Ecto neural progenitor cell (in vitro differentiated cells): ENCODE measurements around the gene PABPC3.

ENCODE experiments used
- DNase-seq: peaks from one replicate; pipeline ENCODE4 v3.0.0-alpha.2; 2018; ENCODE audit warnings: low spot score

PABPC3 gene

DNA sequence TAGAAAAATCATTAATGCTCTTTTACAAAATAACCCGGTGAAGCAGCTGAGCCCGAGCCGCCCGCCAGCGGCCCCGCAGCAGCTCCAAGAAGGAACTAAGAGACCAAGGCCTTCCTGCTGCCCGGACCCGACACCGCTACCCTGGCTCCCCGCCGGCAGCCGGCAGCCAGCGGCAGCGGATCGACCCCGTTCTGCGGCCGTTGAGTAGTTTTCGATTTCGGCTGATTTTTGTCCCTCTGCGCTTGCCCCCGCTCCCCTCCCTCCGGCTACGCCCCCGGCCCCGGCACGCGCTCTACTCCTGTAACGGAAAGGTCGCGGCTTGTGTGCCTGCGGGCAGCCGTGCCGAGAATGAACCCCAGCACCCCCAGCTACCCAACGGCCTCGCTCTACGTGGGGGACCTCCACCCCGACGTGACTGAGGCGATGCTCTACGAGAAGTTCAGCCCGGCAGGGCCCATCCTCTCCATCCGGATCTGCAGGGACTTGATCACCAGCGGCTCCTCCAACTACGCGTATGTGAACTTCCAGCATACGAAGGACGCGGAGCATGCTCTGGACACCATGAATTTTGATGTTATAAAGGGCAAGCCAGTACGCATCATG lies at the start of gene PABPC3:
Gene PABPC3, plus strand, starts transcription at position 286 of the 603 bp plus-strand sequence. Its CDS starts 63 bp downstream, at position 349.
- DNase-seq, result no peak

DNA sequence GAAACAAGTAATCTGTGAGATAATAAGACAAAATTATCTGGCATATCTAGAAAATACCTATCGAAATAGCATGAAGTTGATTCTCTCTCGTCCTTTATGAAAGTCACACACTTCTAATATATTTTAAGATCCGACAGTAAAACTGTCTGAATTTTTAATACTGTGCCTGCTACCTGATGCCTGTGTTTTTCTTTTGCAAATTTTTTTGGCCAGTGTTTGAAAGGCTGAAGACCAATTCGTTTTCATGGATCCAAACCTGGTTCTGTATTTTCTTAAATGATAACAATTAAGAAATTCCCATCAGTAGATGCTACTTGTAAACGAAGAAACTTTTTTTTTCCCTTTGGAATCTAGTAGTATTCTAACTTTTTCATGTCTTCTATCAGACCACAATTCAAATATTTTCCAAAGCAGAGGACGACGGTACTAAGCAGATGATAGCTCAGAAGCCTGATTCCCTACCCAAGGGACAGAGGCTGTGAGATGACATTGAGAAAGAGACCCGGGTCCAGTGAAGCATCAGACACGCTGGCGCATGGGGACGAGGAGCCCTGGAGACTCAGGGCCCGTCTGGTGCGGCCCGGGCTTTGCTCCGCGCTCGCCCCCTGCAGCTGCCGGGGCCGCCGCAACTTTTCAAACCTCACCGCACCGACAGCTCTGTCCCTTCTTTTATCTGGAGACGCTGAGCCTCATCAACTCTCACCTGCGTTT lies 49.5 kb upstream of the PABPC3 start:
- peak; percentile 68 for DNase-seq

DNA sequence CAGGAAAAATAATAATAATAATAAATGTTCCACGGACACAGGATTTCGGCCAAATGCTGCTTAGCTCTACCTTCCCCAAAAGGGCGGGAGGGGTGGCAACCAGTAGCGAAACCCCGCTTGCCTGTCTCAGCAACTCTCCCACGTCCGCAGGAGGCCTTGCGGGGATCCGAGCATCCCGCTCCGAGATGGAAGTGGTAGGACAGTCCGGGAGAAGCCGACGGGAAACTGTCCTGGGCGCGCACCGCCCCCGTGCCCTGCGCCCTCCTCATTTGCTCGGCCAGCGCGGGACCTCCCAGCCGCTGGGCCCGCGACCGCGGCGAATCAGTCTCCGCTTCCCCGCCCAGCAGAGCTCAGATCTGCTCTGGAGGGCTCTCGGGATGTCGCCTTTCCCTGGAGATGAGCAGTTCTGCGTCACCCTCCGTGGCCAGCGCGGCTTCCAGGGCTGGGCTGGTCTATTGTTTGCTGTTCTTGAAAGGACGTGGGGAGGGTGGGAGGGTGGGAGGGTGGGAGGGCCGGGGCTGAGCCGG lies 48.9 kb upstream of the PABPC3 start:
- DNase-seq, result peak; percentile 90

DNA sequence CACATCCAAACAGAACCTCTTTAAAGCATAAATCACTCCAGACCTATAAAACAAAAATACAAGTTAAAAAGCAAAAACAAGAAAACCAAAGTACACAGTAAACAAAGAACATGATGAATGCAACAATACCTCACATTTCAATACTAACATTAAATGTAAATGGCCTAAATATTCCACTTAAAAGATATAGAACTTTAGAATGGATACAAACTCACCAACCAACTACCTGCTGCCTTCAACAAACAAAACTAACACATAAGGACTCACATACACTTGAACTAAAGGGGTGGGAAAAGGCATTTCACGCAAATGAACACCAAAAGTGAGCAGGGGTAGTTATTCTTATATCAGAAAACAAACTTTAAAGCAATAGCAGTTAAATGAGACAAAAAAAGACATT lies 44.9 kb upstream of the PABPC3 start:
- DNase-seq, result no peak

DNA sequence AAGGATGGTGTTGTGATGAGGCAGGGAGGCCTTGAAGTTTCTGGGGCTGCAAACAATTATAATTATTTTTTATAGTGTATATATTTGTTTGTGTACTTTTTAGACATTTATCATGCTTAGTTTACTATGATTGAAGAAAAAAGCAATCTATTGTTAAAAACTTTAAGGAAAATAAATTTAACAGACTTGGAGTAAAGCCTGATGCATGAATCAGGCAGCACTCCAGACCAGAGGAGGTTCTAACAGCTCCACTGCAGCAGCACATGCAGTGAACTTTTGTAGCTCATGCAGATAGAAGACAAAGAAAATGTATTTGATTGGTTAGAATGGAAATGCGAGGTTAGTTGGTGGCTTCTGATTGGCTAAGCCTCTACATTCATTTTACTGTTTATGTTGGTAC lies 36.8 kb upstream of the PABPC3 start:
- DNase-seq, result no peak

DNA sequence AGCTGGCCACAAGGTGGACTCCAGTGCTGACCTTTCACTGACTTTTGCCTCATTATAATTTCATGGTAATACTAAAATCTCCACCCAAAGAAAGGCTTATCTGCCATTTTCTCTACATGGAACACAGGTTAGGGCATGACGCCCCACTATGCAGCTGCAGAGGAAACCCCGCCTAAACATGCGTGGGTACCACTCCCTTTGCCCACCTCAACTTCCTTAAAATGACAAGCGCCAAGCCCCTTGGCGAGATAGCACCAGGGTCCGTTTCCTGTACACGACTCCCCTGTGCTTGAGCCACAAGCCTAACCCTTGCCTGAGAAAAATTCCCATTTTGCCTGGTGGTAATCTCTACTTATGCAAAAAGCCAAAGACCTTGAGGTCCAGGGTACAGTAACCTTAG lies 36.0 kb upstream of the PABPC3 start:
- no peak for DNase-seq

DNA sequence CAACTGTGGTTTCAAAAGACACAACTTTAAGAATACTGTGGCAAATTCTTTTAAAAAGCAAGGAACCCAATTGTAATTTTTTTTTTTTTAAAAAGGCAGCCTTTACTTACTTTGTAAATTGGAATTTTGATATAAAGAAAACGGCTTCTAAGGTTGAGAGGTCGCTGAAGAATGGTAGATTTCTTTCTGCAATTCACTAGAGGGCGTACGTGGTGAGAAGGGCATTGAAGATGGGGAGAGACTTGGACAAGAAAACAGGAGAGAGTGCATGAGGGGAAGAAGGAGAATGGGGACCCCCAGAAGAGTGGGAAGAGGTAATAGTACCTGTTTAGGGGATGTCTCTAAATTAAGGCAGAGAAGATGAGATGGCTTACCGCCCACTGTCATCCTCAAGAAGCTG lies 33.5 kb upstream of the PABPC3 start:
- no peak for DNase-seq

DNA sequence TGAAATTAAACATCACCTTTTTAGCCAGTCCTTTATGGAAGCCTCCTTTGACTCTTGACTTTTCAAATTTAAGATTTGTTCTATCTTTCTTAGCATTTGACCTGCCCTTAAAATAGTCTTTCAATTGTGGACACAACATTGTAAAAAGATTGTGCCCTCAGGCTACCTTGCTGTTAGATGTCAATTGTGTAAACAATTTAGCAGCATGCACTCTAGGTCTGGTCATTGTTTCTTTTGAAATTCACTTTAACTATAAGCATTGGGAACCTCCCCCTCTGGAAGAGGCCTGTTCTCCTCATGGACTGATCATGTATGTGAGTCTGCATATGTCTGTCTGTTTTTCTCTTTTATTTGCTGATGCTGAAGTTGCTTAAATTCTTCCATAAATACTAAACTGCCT lies 31.5 kb upstream of the PABPC3 start:
- no peak for DNase-seq

DNA sequence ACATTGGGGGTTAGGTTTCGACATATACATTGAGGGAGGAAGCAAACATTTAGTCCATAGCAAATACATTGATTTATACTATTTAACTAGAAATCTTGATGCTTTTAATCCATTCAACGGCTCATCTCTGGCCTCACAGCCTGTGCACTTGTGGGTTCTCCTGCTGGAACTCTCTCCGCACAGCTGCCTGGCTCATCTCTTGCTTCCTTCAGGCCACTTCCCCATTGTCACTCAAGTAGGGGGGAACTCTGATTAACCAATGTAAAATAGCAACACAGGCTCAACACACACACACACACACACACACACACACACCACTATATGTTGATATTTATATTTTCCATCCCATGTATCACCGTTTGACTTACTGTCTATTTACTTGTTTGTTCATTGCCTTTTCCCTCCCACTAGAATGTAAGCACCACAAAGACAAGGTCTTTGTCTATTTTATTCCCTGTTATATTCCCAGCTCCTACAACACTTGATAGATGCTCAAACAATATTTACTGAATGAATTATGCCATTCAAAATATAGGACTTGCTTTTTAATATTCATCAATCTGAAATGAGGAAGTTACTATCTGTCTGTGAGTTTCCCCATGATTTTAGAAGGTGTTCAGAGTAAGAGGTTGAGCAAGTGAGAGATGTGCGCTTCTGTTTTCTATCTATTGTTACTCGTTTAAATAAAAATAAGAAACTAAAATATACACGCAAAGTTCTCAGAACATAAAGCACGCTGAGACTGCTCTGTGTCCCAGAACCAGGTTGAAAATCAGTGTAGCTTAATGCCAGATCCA lies 29.8 kb upstream of the PABPC3 start:
- DNase-seq, result no peak

DNA sequence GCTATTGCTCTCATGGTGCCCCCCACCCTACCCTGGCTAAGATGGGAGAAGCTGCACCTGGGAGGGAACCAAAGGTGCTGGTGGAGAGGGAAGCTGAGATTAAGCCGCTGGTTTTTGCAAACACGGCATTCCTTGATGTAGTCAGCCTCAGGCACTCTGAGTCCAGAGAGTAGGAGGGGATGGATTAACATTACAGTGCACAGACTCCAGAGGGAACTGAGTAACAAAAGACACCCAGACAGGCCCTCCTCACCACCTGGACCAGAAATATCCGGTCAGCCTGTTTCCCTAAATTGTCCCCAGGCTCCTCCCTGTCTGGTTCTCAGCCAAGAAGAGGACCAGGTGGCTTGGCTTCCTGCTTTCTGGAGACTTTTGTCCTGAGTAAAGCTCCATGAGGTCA lies 28.9 kb upstream of the PABPC3 start:
- no peak for DNase-seq

DNA sequence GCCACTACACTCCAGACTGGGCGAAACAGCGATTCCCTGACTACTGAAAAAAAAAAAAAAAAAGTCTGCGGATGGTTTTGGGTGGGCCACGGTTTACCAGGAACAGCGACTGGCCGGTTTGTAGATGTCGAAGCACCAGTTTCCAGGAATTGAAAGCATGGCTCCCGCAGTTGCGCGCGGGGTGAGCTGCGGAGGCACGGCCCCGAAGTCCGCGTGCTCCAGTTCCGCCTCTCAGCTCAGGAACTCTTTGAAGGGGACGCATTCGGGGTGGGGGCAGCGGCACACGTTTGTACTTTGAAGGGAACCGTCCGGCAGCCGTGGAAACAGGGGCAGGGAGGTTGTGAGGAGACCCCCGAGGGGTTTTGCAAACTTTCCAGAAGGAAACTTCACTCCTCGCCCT lies 27.1 kb upstream of the PABPC3 start:
- DNase-seq, result no peak

DNA sequence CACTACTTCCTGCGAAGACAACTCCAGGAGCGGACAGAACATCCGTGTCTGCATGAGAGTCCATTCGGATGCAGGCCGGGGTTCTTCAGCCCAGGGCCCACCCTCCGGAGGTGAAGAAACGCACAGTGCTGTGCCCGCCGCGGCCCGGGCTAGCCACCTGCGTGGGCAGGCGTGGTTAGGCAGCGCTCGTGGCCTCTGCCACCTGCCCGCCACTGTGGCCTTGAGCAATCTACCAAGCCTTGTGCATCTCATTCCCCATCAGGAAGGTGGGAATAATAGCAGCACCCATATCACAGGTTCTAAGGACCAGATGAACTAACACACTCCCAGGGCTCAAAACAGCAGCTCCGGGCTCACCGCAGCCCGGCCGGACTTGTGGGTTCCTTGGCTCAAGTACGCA lies 26.7 kb upstream of the PABPC3 start:
- DNase-seq, result no peak

DNA sequence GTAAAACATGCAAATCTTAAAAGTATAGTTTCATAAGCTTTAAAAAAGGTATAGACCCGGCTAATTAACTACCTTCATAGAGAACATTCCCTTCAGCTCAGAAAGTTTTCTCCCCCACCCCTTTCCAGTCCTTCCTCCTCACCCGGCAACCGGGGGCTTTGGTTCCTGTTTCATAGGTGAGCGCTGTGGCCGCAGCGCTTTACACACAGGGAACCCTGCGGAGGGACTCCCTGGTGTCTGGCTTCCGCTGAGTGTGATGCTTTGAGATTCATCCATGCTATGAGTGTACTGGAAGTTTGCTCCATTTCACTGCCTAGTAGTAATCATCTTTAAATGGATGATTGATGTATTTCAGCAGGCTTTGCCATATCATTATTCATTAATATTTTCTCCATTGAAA lies 26.0 kb upstream of the PABPC3 start:
- DNase-seq, result no peak

DNA sequence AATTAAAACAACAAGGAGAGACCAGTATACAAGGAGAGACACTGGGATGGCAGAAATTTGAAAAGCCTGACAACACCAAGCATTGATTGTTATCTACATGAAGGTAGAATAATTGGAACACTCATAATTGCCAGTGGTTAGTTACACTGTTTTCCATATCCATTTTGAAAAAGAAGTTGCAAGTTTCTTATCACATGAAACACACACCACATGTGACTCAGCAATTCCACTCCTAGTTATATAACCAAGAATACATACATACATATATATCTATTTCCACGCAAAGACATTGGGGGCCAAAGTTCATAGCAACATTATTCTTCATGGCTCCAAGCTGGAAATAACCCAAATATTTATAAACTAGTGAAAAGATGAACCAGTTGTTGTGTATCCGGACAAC lies 15.2 kb upstream of the PABPC3 start:
- DNase-seq, result no peak

DNA sequence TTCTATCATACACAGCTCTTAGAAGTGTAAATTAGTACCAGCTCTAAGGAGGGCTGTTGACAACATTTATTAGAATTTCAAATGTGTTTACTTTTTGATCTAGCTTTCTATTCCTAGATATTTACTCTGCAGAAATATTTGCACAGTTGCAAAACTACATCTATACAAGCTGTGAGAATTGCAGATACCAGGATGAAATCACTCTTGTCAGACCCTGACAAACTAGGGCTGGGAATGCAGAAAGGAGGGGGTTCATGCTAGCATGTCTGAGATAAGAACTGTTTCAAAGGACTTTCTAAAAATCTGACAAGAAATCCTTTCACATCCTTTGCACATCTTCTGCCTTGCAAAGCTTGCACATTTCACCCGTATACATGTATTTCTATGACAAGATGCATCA lies 11.8 kb upstream of the PABPC3 start:
- DNase-seq, result no peak

DNA sequence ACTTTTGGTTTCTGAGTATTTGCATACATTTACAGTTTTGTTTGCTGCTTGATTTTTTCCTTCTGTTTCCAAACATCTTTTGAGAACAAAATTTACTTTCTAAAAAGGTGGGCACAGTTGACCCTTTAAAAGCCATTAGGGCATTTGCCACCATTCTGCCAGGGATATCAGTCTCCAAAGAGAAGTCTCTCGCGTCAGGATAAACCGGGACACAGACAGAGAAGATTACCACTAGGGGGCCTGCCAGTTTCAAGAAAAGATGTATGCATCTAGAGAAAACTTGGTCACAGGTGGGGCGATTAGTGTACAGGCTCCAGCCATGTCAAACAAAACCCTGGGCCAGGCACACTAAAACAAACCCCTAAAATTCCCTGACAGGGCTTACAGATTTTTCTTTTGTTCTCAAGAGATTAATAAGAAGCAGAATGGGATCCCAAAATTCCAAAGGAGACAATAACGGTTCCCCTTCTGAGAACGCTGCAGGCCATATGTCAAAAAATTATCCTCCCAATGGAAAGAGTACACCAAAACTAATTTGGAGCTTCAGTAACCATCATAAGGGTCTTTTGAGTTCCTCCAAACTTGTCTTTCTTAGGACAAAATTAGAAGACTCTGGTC lies 10.7 kb upstream of the PABPC3 start:
- no peak for DNase-seq

DNA sequence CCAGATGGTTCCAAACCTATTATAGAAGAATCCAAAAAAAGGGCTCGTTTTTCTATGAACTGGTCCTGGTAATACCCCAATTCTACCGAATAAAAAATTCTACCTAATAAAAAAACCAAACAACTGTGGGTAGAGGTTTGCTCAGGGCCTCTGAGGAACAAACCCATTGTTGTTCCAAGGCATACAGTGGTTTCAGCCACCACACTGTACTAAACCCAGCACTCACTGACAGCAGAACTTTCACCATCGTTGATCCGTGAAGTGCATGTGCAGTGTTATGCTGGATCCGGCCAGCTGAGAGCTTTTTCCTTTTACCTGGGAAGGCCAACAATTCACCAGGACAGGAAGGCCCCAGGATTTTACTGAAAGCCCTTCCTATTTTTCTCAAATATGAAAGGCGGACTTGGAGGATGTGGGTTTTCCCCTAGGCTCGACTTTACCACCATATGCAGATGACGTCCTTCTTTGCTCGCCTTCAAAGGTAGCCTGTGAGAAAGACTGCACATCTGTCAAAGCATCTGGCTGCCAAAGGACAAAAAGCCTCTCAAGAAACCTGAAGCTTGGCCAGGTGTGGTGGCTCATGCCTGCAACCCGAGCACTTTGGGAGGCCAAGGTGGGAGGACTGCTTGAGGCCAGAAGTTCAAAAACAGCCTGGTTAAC lies 7.2 kb upstream of the PABPC3 start:
- DNase-seq, result no peak

DNA sequence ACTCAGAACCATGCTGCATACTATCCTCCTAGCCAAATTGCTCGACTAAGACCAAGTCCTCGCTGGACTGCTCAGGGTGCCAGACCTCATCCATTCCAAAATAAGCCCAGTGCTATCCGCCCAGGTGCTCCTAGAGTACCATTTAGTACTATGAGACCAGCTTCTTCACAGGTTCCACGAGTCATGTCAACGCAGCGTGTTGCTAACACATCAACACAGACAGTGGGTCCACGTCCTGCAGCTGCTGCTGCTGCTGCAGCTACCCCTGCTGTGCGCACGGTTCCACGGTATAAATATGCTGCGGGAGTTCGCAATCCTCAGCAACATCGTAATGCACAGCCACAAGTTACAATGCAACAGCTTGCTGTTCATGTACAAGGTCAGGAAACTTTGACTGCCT lies 1.5 kb downstream of the PABPC3 start:
- DNase-seq, result no peak

DNA sequence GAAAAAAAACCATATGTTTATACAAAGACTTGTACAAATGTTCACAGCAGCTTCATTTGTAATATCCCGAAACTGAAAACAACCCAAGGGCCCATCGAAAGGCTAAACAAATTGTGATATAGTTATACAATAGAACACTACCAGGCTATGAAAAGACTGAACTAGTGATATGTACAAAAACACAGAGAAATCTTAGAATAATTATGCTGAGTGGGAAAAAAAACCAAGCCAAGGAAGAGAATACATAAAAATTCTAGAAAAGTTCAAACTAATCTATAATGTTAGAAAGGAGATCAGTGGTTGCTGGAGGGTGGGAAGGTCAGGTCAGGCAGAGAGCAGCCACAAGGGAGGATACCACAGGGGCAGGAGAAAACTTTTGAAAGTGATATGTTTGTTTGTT lies 7.8 kb downstream of the PABPC3 start:
- DNase-seq, result no peak

DNA sequence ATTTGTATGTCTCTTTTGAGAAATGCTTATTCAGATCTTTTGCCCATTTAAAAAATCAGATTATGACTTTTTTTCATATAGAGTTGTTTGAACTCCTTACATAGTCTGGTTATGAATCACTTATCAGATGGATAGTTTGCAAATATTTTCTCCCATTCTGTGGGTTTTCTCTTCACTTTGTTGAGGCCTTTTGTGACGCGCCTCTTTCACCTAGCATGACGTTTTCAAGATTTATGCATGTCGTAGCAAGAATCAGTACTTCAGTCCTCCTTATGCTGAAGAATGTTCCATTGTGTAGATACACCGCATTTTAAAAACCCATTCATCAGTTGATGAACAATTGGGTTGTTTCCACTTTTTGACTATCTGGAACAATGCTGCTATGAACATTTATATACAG lies 13.4 kb downstream of the PABPC3 start:
- DNase-seq, result no peak

DNA sequence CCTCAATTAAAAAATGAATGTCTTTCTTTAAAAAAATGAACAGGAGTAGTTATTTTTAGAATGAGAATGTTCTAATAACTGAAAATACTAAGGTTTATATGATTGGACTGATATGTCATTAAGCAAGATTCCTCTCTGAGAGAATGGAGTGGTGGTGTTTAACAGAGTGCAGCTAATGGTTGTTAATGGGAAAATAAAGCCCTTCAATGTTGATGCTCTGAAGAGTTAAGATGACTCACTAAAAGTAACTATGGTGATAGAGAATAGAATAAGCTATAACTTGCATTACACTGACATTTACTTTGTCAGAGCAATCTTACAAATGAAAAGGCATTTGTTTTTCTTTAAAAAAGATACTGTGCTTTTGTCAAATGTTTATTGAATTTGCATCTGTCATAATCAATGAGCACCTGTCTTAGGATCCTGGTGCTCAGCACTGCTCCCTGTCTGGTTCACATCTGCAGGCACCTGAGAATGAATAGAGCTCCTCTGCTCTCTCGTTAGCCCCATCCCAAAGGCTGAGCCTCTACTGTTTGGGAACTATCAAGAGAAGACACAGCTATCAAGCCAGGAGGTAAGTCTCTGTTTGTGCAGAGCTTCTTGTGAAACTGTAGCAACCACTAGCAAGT lies 15.1 kb downstream of the PABPC3 start:
- DNase-seq, result no peak

DNA sequence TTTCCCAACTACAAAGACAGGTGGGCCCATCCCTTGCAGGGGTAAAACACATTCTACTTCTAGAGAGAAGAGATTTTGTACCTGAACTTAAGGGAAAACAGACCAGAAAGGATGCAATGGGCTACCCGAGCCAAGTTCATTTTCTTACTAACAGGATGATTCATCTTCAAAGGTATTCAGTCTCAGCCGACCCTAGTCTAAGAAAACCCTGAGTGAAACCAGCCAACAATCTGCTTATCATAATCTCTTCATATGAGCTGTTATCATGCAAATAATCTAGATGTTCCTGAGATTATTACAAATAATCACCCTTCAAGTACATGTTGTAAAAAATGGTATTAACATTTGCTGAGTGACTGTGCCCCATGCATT lies 15.6 kb downstream of the PABPC3 start:
- no peak for DNase-seq
